Ovary (tissue), 9 donors: ENCODE data around the gene NRCAM. TPM values are rescaled to one million over a fixed set of nuclear protein-coding genes. Genes with fewer than 3 reads are reported as not detected.

Experiments
- DNase-seq, 5 donors: peaks; one replicate each; pipeline ENCODE4 v3.0.0-alpha.2; 2019 to 2020
- H3K27ac ChIP-seq, 2 donors: fragments of 200-600 bp; one replicate each; pipeline versions ENCODE4 v1.5.1 to v1.8.0; 2019 to 2022
- H3K27me3 ChIP-seq: fragments of 200-600 bp; one replicate; pipeline ENCODE4 v1.8.0; 2022
- H3K36me3 ChIP-seq: fragments of 200-600 bp; sonication (generic); one replicate; pipeline ENCODE4 v1.5.1; 2019
- H3K4me1 ChIP-seq: one replicate; pipeline ENCODE4 v1.8.1; 2013; ENCODE audit warnings: mild to moderate bottlenecking, moderate library complexity; ENCODE audit not compliant: insufficient read depth
- H3K4me3 ChIP-seq: fragments of 200-600 bp; sonication (generic); one replicate; pipeline ENCODE4 v1.5.1; 2017
- H3K9me3 ChIP-seq, 2 donors: fragments of 200-600 bp in 1 of 2; sonication (generic) in 1 of 2; one replicate each; pipeline versions ENCODE4 v1.5.1 to v1.8.1; 2013 to 2019; ENCODE audit warnings: mild to moderate bottlenecking in 1 of 2, moderate library complexity in 1 of 2
- CTCF ChIP-seq, 3 donors: fragments of 450-650 bp in 2 of 3; fragments of 200-600 bp in 1 of 3; IDR thresholded peaks; one replicate each; pipeline versions ENCODE4 v1.5.1 to v1.8.0; 2016 to 2022; ENCODE audit warnings: antibody characterized with exemption in 3 of 3, mild to moderate bottlenecking in 1 of 3
- EP300 ChIP-seq: sonication (generic); formaldehyde crosslinking; IDR thresholded peaks from one replicate; pipeline ENCODE4 v1.6.1; 2017; ENCODE audit warnings: antibody characterized with exemption
- POLR2A ChIP-seq: fragments of 450-650 bp; IDR thresholded peaks from one replicate; pipeline ENCODE4 v1.6.1; 2017; ENCODE audit warnings: antibody characterized with exemption, mild to moderate bottlenecking, moderate library complexity
- WGBS, 3 donors: extraction: QIAGEN DNeasy Blood & Tissue Kit in 1 of 3; methylation state at CpG; one replicate each; pipeline versions ENCODE4 v1.1.5 to v1.1.7; 2013 to 2017; 5-methylcytosine and 5-hydroxymethylcytosine counted together
- intact Hi-C, 4 donors: fragments of 100-400 bp; cut with DNase I; formaldehyde crosslinking; loops; one replicate each; pipeline versions ENCODE4 v1.11.0 to v1.15.1; 2022 to 2023
- polyA plus RNA-seq, 2 donors: library from polyadenylated mRNA; stranded (reverse); fragments of 200-250 nt in 1 of 2; fragments of 350-450 nt in 1 of 2; fragmentation: Illumina TruSeq in 1 of 2; extraction: RNeasy Lipid Tissue Mini Kit (QIAGEN cat#74804) in 1 of 2; gene quantifications; one replicate each; pipeline ENCODE4 v1.2.3, GENCODE V29; 2013 to 2014
- total RNA-seq, 7 donors: library from RNA; depleted of rRNA in 2 of 7; stranded (reverse); fragments of >200 nt in 2 of 7; fragmentation: NEBNext Ultra II Directional in 3 of 7; extraction: Animal tissue kit (Norgen Biotek cat#: 25700) in 3 of 7; gene quantifications; one replicate each; pipeline versions ENCODE4 v1.1.0 to v1.2.4, GENCODE V29; 2016 to 2023
- donor health status: DM: no; HTN: no; CAD: no; lungs with moderate emphysema.
- donor health status: DM: no; HTN: no; CAD: no.
- donor health status: Bipolar disorder and iron deficiency.
- donor health status: DM: yes; HTN: yes; CAD: no.
- donor health status: DM: no; HTN: no; CAD: no.
- donor health status: DM: yes; HTN: yes; CAD: no.

NRCAM gene
- total and polyA plus RNA-seq, 9 donors, result 0.61 to 14.8 (median 2.8) TPM

- DNase-seq, result no peak
- 40 to 76% (median 53%) methylated on average over 1 of the region's 1 CpG for WGBS, 3 donors
These were observed 209.9 kb downstream of the NRCAM start for GRCh38 chr7:108246227-108246837.

GRCh38 chr7:108245523-108246226 is 210.6 kb downstream of the NRCAM start:
- no peaks in the 10 kb centered on the region for H3K4me1 ChIP-seq
- WGBS, 3 donors, result 59 to 74% (median 69%) methylated on average over 2 of the region's 2 CpGs
- no peak overlapping the region for H3K27ac ChIP-seq
- H3K4me3 ChIP-seq, result no peak overlapping the region
- no peaks in the 10 kb centered on the region for H3K9me3 ChIP-seq
- intact Hi-C loops, result no loop called here
- TF ChIP-seq POLR2A (no peak), EP300 (no peak), CTCF (IDR thresholded peaks at IDR 0.05) (no peak)
- H3K27me3 ChIP-seq, result no peaks in the 10 kb centered on the region
- H3K36me3 ChIP-seq, result no peaks in the 10 kb centered on the region
- DNase-seq, result no peak

More at GRCh38 chr7:108246227-108246837, 209.9 kb downstream of the NRCAM start:
- no peak for TF ChIP-seq EP300
- no peak for TF ChIP-seq POLR2A
- no peak for TF ChIP-seq CTCF (IDR thresholded peaks at IDR 0.05)
- Histone ChIP-seq H3K4me1 (no peaks in the 10 kb centered on the region), H3K36me3 (no peaks in the 10 kb centered on the region), H3K4me3 (no peak overlapping the region), H3K9me3 (no peaks in the 10 kb centered on the region), H3K27me3 (no peaks in the 10 kb centered on the region), H3K27ac (no peak overlapping the region)
- intact Hi-C loops, result no loop called here

GRCh38 chr7:108244110-108244509 is 212.1 kb downstream of the NRCAM start:
- intact Hi-C loops, result no loop called here
- Histone ChIP-seq H3K36me3 (no peaks in the 10 kb centered on the region), H3K9me3 (no peaks in the 10 kb centered on the region), H3K4me3 (no peak overlapping the region), H3K27me3 (no peaks in the 10 kb centered on the region), H3K27ac (no peak overlapping the region), H3K4me1 (no peaks in the 10 kb centered on the region)
- TF ChIP-seq EP300, result no peak
- no peak for TF ChIP-seq POLR2A
- TF ChIP-seq CTCF (IDR thresholded peaks at IDR 0.05), result no peak
- 90 to 98% (median 95%) methylated on average over 3 of the region's 3 CpGs for WGBS, 3 donors
- DNase-seq, result no peak

GRCh38 chr7:108239501-108240225 is 216.6 kb downstream of the NRCAM start:
- Histone ChIP-seq H3K4me3 (no peak overlapping the region), H3K9me3 (no peaks in the 10 kb centered on the region), H3K27ac (no peak overlapping the region), H3K36me3 (no peaks in the 10 kb centered on the region), H3K27me3 (no peaks in the 10 kb centered on the region), H3K4me1 (no peaks in the 10 kb centered on the region)
- TF ChIP-seq EP300 (no peak), POLR2A (no peak), CTCF (IDR thresholded peaks at IDR 0.05) (no peak)
- 61% methylated on average over 11 of the region's 11 CpGs for WGBS, 3 donors
- intact Hi-C loops, result no loop called here
- no peak for DNase-seq
